Measurements from ENCODE around the gene DIPK1C. TPM values are rescaled to one million over a fixed set of nuclear protein-coding genes. Genes with fewer than 3 reads are reported as not detected.

Gene DIPK1C
- total RNA-seq, 1 experiment from 2014 or later: not detected

DNA sequence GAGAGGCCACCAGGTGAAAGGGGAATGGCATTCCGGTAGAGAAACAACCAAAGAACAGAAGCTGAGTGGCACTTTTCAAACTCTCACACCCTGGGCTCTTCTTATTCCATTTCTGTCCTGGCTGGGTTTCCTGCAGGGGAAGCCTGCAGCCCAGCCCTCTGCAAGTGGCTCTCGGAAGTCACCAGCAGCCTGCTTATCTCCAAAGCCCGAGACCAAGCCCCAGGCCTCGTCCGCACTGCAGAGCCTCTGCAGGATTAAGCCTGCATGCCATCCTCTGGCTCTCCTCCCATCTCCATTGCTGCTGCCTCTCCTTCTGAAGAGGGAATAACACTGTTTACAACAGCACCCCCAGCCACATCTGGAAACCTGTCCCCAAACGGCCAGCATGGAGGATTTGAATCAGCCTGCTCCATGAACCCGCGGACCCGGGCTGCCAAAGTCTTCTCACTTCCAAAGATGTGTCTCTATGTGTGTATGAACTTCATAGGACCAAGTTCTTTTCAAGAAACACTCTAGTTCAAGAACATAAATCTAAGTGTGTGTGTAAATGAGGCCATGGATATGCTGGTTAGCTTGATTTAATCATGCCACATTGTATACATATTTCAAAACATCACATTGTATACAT lies 54.2 kb downstream of the DIPK1C start:
- ChIA-PET CTCF (no interaction called here), POLR2A (no interaction called here), RAD21 (ENCODE audit: low non-redundant PET in 1 of 2, low total read pairs in 2 of 2, uncharacterized antibody in 2 of 2, unreplicated experiment in 2 of 2) (no interaction called here)
- no peak for DNase-seq (ENCODE audit: low read depth, low spot score)
- intact Hi-C loops (cut with micrococcal nuclease): no loop called here
- Histone ChIP-seq H3K9me3 (ENCODE audit: control insufficient read depth in 1 of 2, insufficient read depth in 1 of 2, low read depth in 1 of 2, low read length in 2 of 2) (no peaks in the 10 kb centered on the region), H3K9ac (ENCODE audit: low read length) (no peak overlapping the region), H4K20me1 (ENCODE audit: insufficient read depth) (no peaks in the 10 kb centered on the region), H3K9me2 (ENCODE audit: insufficient read depth) (no peaks in the 10 kb centered on the region), H3K4me3 (replicated peaks in 1 of 2; ENCODE audit: low read depth in 1 of 2, low read length in 2 of 2) (no peak overlapping the region), H3K4me1 (ENCODE audit: control insufficient read depth in 1 of 2, insufficient read depth in 2 of 2, low read length in 2 of 2) (no peaks in the 10 kb centered on the region), H3K4me2 (ENCODE audit: low read length) (no peak overlapping the region), H2AFZ (ENCODE audit: low read depth, low read length, poor library complexity, severe bottlenecking) (no peak overlapping the region), H3K27ac (ENCODE audit: low read depth, low read length) (no peak overlapping the region), H3K27me3 (ENCODE audit: insufficient read depth, low read length) (peaks cover 34% of the 10 kb centered on the region), H3K36me3 (ENCODE audit: control insufficient read depth in 1 of 2, insufficient read depth in 2 of 2, low read length in 2 of 2) (no peaks in the 10 kb centered on the region), H3K79me2 (ENCODE audit: insufficient read depth, low read length) (no peaks in the 10 kb centered on the region)
- no TSS peak for BruUV-seq (replicated peaks)
- TF ChIP-seq ZFX (IDR thresholded peaks at IDR 0.05) (no peak), EZH2phosphoT487 (IDR thresholded peaks at IDR 0.05; ENCODE audit: borderline replicate concordance) (no peak), YY1 (IDR thresholded peaks at IDR 0.05; ENCODE audit: extremely low read depth, insufficient replicate concordance, low read depth, low read length) (no peak), ELF1 (IDR thresholded peaks at IDR 0.05; ENCODE audit: borderline replicate concordance, low read depth) (no peak), TCF7L2 (IDR thresholded peaks at IDR 0.05; ENCODE audit: borderline replicate concordance, extremely low read depth, insufficient read depth, insufficient read length) (no peak), CBX3 (IDR thresholded peaks at IDR 0.05; ENCODE audit: low read depth) (no peak), POLR2AphosphoS5 (IDR thresholded peaks at IDR 0.05; ENCODE audit: low read depth, low read length) (no peak), SRF (IDR thresholded peaks at IDR 0.05; ENCODE audit: low read depth) (no peak), JUND (IDR thresholded peaks at IDR 0.05) (no peak), EGR1 (IDR thresholded peaks at IDR 0.05; ENCODE audit: low read depth) (no peak)
- TF ChIP-seq, protein P1, sequence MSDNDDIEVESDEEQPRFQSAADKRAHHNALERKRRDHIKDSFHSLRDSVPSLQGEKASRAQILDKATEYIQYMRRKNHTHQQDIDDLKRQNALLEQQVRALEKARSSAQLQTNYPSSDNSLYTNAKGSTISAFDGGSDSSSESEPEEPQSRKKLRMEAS (IDR thresholded peaks at IDR 0.05): no peak
- TF ChIP-seq, protein P2, sequence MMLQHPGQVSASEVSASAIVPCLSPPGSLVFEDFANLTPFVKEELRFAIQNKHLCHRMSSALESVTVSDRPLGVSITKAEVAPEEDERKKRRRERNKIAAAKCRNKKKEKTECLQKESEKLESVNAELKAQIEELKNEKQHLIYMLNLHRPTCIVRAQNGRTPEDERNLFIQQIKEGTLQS (IDR thresholded peaks at IDR 0.05): no peak
- TF ChIP-seq, protein P3, sequence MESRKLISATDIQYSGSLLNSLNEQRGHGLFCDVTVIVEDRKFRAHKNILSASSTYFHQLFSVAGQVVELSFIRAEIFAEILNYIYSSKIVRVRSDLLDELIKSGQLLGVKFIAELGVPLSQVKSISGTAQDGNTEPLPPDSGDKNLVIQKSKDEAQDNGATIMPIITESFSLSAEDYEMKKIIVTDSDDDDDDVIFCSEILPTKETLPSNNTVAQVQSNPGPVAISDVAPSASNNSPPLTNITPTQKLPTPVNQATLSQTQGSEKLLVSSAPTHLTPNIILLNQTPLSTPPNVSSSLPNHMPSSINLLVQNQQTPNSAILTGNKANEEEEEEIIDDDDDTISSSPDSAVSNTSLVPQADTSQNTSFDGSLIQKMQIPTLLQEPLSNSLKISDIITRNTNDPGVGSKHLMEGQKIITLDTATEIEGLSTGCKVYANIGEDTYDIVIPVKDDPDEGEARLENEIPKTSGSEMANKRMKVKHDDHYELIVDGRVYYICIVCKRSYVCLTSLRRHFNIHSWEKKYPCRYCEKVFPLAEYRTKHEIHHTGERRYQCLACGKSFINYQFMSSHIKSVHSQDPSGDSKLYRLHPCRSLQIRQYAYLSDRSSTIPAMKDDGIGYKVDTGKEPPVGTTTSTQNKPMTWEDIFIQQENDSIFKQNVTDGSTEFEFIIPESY (IDR thresholded peaks at IDR 0.05; ENCODE audit: extremely low read depth, insufficient replicate concordance, low read length): no peak
- no peak for ATAC-seq
